GM12891 (cell line): ENCODE results near the gene DYNLT2.

ENCODE experiments used
- DNase-seq: peaks from one replicate; pipeline ENCODE4 v3.0.0; 2011; ENCODE audit warnings: low spot score; ENCODE audit not compliant: insufficient read length
- FAIRE-seq: peaks from 2 replicates; lab custom pipeline; 2011; peaks lifted over from hg19 to GRCh38; lab: Jason Lieb, UNC
- PAX5 ChIP-seq: IDR thresholded peaks from 2 replicates; pipeline ENCODE4 v1.6.1; 2011; ENCODE audit warnings: low read length, moderate library complexity, mild to moderate bottlenecking; ENCODE audit not compliant: insufficient read depth, severe bottlenecking
- POLR2A ChIP-seq: IDR thresholded peaks from 2 replicates; pipeline ENCODE4 v1.6.1; 2011; ENCODE audit warnings: low read depth, low read length, control low read depth
- POLR2AphosphoS5 ChIP-seq: IDR thresholded peaks from 2 replicates; pipeline ENCODE4 v1.6.1; 2011; ENCODE audit warnings: low read depth, low read length, control low read depth
- POU2F2 ChIP-seq: IDR thresholded peaks from 2 replicates; pipeline ENCODE4 v1.6.1; 2011; ENCODE audit warnings: low read depth, mild to moderate bottlenecking, control low read depth, low read length, moderate library complexity
- SPI1 ChIP-seq: IDR thresholded peaks from 2 replicates; pipeline ENCODE4 v1.6.1; 2011; ENCODE audit warnings: low read depth, low read length, control low read depth
- TAF1 ChIP-seq: IDR thresholded peaks from 2 replicates; pipeline ENCODE4 v1.6.1; 2011; ENCODE audit warnings: low read depth, low read length, control low read depth

Gene DYNLT2

DNA sequence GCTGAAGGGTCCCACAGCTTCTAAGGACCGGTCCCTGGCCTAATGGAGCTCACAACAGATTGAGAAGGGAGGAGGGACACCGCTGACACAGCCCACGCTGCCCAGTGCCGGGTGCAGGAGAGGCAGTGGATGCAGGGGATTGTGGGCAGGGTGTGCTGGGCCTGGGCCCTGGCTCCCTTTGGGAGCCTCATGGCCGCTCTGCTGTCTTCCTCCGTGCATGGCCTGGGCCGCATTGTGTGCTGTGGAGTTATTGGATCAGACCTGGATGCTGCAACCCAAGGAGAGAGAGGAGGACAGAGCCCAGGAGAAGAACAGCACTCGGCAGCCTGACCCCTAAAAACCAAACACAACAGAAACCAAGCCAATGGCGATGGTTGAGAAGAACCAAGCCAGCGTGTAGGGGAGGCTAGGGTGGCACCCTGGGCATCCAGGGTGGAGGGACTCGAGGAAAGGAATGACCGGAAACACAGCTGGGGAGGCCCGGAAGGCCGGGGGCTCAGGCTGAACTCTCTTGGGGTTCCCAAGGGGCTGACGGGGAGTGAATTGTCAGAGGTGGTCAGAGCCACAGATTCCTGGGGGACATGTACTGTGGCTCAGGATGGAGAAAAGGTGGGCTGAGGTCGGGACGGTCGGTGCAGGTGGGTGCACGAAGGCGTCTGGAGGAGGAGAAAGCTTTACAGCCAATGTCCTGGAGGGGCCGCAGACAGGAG, 41.1 kb upstream of the DYNLT2 start:
- TF ChIP-seq PAX5 (no peak), TAF1 (no peak), SPI1 (no peak)
- FAIRE-seq (no peak), DNase-seq (no peak)

DNA sequence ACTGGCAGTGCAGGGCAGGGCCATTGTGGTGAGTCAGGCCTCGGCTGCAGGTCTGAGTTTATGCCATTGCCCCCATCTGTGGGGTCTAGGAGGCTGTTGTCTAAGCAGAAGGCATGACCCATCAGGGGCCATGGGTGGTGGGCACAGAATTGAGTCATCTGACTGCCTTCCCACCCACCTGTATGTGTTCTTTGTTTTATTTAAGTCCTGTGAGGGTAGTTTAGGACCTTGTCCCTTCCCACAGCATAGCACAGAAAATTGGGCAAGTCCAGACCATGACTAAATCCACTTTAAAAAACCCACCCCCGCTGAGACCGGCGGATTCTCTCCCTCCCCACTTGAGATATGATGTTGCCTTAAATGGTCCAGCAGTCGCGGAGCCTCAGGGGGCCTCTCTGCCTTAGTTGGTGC, 40.4 kb upstream of the DYNLT2 start:
- no peak for TF ChIP-seq POLR2A
- TF ChIP-seq TAF1, result no peak
- TF ChIP-seq SPI1, result no peak
- TF ChIP-seq POLR2AphosphoS5, result no peak
- TF ChIP-seq POU2F2, result no peak
- no peak for TF ChIP-seq PAX5
- no peak for FAIRE-seq
- DNase-seq, result no peak

DNA sequence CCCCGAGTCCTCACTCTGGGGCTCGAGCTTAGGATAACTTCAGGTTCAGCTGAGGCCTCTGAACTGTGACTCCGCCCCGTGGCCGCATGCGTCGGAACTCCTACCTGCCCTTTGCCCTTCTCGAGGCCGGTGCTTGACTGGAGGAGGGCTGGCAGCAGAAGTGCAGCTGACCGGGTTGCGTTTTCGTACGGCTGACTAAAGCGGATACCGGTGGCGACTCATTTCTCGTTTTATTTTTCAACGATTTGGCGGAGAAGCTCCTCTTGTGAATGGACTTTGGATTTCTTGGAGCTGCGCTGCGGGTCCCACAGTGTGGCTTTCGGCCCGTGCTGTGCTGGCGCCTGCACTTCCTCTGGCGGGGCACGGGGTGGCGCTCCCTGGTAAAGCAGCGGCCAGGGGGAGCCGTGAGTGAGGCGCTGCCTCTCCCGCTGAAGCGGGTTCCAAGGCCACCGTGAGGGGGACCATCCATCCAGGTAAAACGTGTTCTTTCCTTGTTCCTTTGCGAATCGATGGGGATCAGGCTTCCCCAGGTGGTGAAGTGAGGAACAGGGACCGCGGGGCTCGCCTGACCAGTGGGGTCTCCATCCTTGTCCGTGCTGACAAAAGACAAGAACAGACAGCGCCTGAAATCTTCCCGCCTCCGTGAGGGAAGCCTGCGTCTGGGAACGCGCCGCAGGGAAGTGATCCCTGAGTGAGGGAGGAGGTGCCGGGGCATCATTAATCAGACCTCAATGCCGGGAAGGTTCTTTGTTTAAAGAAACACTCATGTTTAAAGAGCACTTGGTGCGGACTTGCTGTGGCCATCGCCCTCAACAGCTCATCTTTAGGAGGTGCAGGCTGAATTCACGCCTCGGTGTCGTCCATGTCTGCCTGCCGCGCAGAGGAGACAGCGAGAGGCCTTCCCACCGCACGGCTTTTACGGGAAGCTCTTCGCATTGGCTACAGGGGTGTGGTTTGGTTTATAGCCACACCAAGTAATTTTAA, 38.9 kb upstream of the DYNLT2 start:
- FAIRE-seq (peak; percentile 78), DNase-seq (peak; percentile 80)
- TF ChIP-seq TAF1 (no peak), POLR2A (no peak), POU2F2 (no peak), POLR2AphosphoS5 (no peak), SPI1 (peak; percentile 45; the same call in 1 of the 2 replicates), PAX5 (no peak)

DNA sequence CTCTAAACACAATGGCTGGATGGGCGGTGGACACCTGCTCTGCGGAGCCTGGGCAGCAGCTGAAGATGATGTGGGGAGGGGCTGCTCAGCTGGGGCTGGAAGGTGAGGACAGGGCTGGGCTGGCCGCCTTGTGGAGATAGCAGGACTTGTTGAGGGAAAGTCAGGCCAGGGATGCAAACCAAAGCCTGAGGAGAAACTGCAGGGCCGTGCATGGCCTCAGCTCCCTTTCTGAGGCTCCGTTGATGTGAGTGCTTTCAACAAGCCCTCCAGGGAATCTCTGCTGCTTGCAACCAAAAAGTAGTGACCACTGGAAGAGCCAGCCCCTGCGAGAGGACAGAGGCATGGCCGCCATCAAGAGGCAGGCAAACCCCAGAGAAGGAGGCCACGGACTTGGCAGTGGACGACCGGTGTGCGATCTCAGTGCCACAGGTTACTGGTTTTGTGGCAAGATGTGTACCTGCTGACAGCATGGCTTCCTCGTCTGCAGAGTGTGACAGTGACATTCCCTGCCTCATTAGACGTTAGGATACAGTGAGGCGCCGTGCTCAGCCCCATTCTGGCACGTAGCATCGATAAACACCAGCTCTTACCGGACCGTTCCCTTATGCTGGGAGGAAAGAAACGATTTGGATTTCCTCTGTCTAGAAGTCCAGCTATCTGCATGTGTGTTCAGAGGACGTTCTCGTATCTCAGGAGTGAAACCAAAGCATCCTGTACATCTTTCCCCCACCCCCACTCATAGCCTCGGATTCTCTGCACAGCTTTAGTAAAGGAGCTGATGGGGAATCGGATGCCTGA, 38.0 kb upstream of the DYNLT2 start:
- TF ChIP-seq PAX5, result no peak
- TF ChIP-seq POU2F2, result no peak
- no peak for TF ChIP-seq POLR2A
- no peak for TF ChIP-seq SPI1
- no peak for TF ChIP-seq POLR2AphosphoS5
- no peak for TF ChIP-seq TAF1
- DNase-seq, result no peak
- peak; percentile 16 for FAIRE-seq

DNA sequence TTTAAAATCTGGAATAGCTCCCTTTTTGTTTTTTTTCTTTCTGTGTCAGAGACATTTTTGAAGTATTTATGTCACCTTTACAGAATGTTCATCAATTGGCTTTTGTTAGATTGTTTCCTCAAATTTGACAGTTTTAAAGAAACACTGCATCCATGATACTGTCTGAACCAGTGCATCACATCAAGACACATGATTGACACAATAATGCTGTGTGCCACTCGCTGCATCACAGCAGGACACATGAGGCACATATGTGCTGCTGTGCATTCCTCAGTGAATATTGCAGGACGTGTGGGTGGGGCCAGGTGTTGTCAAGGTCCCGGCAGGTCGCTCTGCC, 37.4 kb upstream of the DYNLT2 start:
- FAIRE-seq (no peak), DNase-seq (no peak)
- TF ChIP-seq PAX5 (no peak), POLR2A (no peak), POLR2AphosphoS5 (no peak), POU2F2 (no peak)

DNA sequence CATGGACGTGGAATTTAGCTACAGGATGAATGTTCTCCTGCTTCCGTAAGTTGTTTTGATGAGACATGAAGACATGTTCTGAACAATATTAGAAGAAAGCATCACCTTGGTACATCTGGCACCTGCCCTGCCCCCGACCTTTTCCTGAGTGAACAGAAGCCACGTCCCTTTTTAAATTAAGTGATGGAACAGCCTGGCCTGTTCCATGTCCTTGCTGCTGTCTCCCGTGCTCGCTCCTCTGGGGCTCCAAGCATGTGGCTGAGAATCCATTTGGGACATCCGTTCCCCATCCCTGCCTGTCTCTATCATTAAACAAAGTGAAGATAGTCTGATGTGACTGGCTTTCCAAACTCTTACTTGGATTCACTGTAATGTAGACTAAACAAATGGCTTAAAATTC, 36.4 kb upstream of the DYNLT2 start:
- FAIRE-seq (no peak), DNase-seq (no peak)
- no peak for TF ChIP-seq POLR2A
- TF ChIP-seq SPI1, result no peak
- TF ChIP-seq POU2F2, result no peak
- no peak for TF ChIP-seq PAX5
- no peak for TF ChIP-seq TAF1
- TF ChIP-seq POLR2AphosphoS5, result no peak

DNA sequence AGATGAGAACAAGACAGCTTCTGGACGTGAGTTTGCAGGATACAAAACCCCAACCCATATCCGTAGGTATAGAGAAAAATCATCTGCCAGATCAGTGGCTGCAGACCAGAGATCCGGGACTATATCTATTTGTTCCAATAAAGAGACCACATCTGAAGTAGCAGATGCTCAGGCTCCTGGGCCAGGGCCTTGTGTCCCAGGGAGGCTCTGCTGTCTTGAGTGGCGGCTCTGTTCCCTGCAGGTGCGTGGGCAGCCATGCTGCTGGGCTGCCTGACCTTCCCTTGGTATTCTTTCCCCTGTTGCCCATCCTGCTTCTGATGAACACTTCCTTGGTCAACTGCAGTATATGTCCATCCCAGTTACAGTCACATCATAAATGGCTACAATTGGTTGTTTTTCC, 35.0 kb upstream of the DYNLT2 start:
- DNase-seq, result no peak
- no peak for FAIRE-seq
- TF ChIP-seq TAF1 (no peak), POLR2A (no peak), POLR2AphosphoS5 (no peak), POU2F2 (no peak), SPI1 (no peak), PAX5 (no peak)

DNA sequence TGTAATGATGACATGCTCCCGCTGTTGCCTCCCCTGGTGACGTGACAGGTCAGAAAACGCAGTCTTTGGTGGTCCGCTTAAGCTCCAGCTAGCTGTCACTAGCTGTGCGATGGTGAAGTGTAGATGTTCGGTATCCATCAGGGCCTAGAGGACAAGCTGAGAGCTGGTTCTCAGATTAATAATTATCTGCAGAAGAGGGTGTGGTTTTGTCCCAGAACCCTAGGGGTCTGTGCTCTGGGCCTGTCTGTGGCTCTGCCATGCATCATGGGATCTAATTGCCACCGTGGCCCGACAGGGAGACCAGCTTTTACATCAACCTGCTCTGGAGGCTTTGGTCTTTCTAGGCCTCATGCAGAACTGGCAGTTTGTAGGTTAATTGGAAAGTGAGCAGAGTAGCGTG, 34.2 kb upstream of the DYNLT2 start:
- no peak for TF ChIP-seq POU2F2
- no peak for TF ChIP-seq SPI1
- no peak for TF ChIP-seq PAX5
- TF ChIP-seq POLR2A, result no peak
- no peak for TF ChIP-seq TAF1
- no peak for TF ChIP-seq POLR2AphosphoS5
- FAIRE-seq, result no peak
- DNase-seq, result no peak

DNA sequence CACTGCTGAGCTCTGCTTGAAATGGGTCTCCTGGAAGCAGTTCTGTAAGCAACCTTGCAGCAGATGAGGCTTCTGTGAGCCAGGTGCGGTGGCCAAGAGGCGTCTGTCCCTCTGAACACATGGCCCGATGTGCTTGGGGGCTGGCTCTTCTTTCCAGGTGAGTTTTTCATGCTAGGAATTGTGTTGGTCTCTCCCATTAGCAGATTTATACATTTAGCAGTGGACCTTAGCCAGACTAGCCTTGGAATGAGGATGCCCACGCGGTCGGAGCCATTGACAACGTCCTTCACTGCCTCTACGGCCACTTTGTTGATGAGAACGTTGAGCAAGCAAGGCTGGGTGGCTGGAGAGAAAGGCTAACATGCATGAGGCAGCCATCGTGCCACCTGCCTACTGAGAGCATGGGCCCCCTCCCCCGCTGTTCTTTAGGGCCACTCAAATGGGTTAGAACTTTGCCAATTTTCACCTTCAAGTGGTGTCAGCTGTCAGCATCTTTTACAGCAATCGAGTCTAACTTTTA, 33.5 kb upstream of the DYNLT2 start:
- FAIRE-seq, result no peak
- no peak for DNase-seq
- TF ChIP-seq SPI1 (no peak), POU2F2 (no peak), TAF1 (no peak), POLR2AphosphoS5 (no peak), POLR2A (no peak), PAX5 (no peak)
